HepG2 (cell line): Measurements from ENCODE around the gene SOX9. TPM values are rescaled to one million over a fixed set of nuclear protein-coding genes. Genes with fewer than 3 reads are reported as not detected.
A peak's percentile ranks its signal among the peaks of the same experiment; 100 is the strongest.

Source experiments
- ATF6 ChIP-seq: sonication (generic); formaldehyde crosslinking; conservative IDR thresholded peaks from 2 replicates; pipeline ENCODE4 v1.4.0; 2020; ENCODE audit warnings: missing genetic modification reagents
- DMTF1 ChIP-seq: sonication (generic); formaldehyde crosslinking; IDR thresholded peaks from 2 replicates; pipeline ENCODE4 v1.4.0; 2020; ENCODE audit warnings: mild to moderate bottlenecking, missing genetic modification reagents
- ETV5 ChIP-seq: IDR thresholded peaks from 2 replicates; pipeline ENCODE4 v1.6.1; 2018; ENCODE audit warnings: missing biosample characterization, missing genetic modification reagents, inconsistent platforms, borderline replicate concordance
- HNRNPUL1 ChIP-seq: fragments of 200-400 bp; formaldehyde crosslinking; IDR thresholded peaks from 2 replicates; pipeline ENCODE4 v1.6.1; 2017; ENCODE audit warnings: low read depth, mild to moderate bottlenecking, low read length, moderate library complexity
- KIAA2018 ChIP-seq: sonication (generic); formaldehyde crosslinking; IDR thresholded peaks from 2 replicates; pipeline ENCODE4 v1.5.0; 2020; ENCODE audit warnings: mild to moderate bottlenecking, missing genetic modification reagents, borderline replicate concordance
- NFATC3 ChIP-seq: sonication (generic); formaldehyde crosslinking; IDR thresholded peaks from 2 replicates; pipeline ENCODE4 v1.5.1; 2020; ENCODE audit warnings: mild to moderate bottlenecking, missing genetic modification reagents
- PRDM4 ChIP-seq: sonication (generic); formaldehyde crosslinking; IDR thresholded peaks from 2 replicates; pipeline ENCODE4 v1.9.0; 2021; ENCODE audit warnings: missing genetic modification reagents, borderline replicate concordance
- ZNF317 ChIP-seq: sonication (generic); formaldehyde crosslinking; IDR thresholded peaks from 2 replicates; pipeline ENCODE4 v1.5.0; 2020; ENCODE audit warnings: mild to moderate bottlenecking, missing genetic modification reagents
- ZNF850 ChIP-seq: sonication (generic); formaldehyde crosslinking; conservative IDR thresholded peaks from 2 replicates; pipeline ENCODE4 v1.9.0; 2021; ENCODE audit warnings: mild to moderate bottlenecking, missing genetic modification reagents
- ZSCAN9 ChIP-seq: IDR thresholded peaks from 2 replicates; pipeline ENCODE4 v1.6.1; 2016; ENCODE audit warnings: borderline replicate concordance
- polyA plus RNA-seq, 8 experiments: library from polyadenylated mRNA; depleted of rRNA in 3 of 8; stranded (reverse) in 7 of 8; unstranded in 1 of 8; fragments of >200 nt; fragmentation: Illumina TruSeq in 4 of 8; extraction: Trizol in 4 of 8; gene quantifications; 2 replicates each; pipeline versions ENCODE4 v1.2.1 to v1.2.3, GENCODE V29; 2011 to 2016; ENCODE audit warnings: low read depth in 4 of 8, missing spikeins in 1 of 8, mixed read lengths in 1 of 8; ENCODE audit not compliant: insufficient read depth in 1 of 8
- total RNA-seq, 5 experiments: library from RNA; depleted of rRNA; stranded (reverse); fragments of >200 nt; fragmentation: Illumina TruSeq; extraction: Trizol; gene quantifications; 2 replicates each; pipeline ENCODE4 v1.2.3, GENCODE V29; 2016; ENCODE audit warnings: low read depth in 1 of 5

Gene SOX9
- total and polyA plus RNA-seq, 2 of the 13 experiments (the other 11 are each of a cell fraction or from before 2014, with no cell fraction given) = 16.1 to 27.6 TPM

DNA sequence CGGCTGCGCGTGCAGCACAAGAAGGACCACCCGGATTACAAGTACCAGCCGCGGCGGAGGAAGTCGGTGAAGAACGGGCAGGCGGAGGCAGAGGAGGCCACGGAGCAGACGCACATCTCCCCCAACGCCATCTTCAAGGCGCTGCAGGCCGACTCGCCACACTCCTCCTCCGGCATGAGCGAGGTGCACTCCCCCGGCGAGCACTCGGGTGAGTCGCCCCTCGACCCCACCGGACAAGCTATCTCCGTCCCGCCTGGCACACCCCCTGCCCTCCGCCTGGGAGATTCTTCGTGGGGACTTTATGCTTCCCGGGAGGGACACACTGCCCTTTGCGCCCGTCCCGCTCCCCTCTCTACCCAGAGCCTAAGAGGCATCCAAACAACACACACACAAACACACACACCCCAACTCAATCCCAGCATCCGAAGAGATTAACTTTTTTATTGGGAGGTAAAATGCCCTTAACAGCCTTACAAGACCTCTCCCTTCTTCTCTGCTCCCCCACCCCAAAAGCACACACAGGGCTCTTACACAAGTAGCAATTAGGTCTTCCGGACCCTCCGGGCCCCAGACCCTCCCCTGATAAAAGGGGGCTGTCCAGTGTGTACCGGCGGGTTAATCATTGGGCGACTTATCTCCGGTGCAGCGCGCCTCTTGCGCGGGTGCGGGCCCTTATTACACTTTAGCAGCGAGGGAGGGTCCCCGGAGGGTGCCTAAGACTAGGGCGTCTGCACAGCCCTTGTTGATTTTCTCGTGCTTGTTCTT, 2.1 kb downstream of the SOX9 start (continued):
- TF ChIP-seq ATF6 (CRISPR knock-in tag) (peak; percentile 5; the same call in 1 of the 2 replicates), KIAA2018 (CRISPR knock-in tag) (no peak), ZNF317 (CRISPR knock-in tag) (no peak), HNRNPUL1 (peak; percentile 52; the same call in 1 of the 2 replicates), PRDM4 (no peak; the same call in 1 of the 2 replicates), NFATC3 (CRISPR knock-in tag) (no peak), DMTF1 (no peak), ZNF850 (CRISPR knock-in tag) (no peak), ETV5 (CRISPR knock-in tag) (peak; percentile 96), ZSCAN9 (CRISPR knock-in tag) (peak; percentile 33; the same call in 1 of the 2 replicates)
